ENCODE results near the gene ZNF91.
"Not testable (repeated sequence)": the region's sequence is repeated elsewhere in the genome, so short reads cannot be mapped to it uniquely, and the experiment has no call there.

Gene ZNF91

DNA sequence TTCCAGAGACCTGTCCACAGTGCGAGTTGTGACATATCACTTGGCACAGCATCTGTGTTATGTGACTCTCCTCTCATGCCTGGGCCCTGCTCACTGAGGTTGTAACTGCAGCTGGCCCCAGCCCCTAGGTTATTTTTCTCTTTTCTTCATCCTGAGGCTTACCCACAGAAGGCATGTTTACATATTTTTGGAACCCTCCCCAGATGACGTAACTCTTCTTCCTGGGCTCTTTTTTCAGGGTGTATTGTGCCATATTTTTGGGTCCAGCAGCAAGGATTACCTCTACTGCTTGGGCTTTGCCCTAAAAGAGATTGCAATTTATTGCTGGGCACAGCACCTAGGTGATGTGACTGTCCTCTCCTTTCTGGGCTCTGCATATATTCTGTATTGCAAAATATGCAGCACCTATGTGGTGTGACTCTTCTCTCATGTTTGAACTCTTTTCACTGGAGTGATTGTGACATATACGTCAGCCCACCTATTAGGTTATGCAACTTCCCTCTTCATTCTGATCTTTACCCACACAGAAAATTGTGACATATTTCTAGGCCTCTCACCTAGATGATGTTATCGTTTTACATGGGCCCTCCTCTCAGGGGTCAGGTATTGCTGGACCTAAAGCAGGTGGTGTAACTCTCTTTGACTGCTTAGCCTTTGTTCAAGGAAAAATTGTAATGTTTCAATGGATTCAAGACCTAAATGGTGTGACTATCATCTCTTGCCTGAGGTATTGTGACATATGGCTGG lies 80.6 kb downstream of the ZNF91 start:
- DNase-seq = no peak

DNA sequence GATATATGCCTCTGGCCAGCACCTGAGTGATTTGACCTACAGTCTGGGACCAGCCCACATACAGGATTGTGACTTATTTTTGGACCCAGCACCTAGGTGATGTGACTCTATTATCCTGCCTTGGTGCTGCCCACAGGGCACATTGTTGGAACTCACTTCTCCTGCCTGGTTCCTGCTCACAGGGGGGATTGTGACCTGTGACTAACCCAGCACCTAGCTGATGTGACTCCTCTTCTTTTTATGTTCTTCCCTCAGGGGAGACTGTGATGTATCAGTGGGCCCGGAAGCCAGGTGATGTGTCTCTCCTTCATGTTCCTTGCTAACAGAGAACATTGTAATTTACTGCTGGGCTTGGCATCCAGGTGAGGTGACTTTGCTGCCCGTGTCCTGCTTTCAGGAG lies 82.1 kb downstream of the ZNF91 start:
- no peak for DNase-seq

DNA sequence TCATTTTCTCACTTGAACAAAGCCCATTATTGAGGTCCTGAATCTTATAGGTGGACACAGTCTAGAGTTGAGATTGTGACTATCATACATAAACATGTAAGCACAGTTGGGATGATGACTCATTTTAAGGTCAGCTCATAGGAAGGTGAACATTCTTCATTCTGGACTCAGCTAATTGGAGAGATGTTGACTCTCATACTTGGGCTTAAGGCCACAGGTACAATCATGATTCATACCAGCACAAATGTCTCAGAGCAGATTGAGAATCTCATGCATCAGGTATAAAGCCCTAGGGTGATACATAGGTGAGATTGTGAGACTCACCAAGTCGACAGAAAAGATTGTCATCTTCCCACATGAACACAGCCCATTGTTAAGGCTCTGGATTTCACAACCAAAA lies 82.8 kb downstream of the ZNF91 start:
- no peak for DNase-seq

DNA sequence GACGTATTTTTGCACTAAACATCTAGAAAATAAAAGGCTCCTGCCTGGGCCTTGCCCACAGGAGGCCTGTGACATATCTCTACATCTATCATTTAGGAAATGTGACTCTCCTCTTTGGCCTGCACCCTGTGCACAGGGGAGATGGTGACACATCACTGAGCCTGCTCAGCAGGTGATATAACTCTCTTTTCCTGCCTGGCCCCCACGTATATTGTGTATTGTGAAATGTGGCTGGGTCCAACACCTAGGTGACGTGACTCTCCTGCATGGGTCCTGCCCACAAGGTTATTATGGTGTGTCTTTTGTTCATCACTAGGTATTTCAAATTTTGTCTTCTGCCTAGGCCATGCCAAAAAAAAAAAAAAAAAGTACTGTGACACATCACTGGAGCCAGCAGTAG lies 83.7 kb downstream of the ZNF91 start:
- DNase-seq = no peak

DNA sequence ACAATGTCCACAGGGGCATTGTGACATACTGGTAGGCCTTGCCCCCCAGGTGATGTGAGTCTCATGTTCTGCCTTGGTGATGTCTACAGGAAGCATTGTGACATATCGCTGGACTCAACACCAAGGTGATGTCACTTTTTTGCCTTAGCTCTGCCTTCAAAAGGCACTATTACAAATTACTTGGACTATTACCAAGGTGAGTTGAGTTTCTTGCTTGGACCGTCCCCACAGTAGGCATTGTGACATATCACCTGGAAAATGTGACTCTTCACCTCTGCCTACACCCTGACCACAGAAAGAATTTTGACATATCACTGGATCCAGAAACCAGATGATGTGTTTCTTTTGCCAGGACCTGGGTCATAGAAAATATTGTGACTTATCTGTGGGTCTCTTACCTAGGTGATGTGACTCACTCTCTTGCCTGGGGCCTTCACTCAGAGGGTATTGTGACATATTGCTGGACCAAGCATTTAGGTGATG lies 84.5 kb downstream of the ZNF91 start:
- no peak for DNase-seq

DNA sequence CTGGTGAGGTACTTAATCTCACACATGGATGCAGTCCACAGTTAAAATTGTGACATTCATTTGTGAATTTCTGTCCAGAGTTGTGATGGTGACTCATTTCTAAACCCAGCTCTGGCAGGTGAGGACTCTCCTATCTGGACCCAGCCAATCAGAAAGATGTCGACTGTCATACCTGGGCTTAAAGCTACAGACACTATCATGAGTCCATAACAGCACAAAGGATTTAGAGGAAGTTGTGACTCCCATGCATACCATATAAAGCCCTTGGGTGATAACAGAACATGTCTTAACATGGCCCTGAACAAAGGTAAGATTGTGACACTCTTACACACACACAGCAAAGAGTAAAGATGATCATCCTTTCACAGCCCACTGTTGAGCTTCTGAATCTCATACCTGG lies 85.3 kb downstream of the ZNF91 start:
- no peak for DNase-seq

DNA sequence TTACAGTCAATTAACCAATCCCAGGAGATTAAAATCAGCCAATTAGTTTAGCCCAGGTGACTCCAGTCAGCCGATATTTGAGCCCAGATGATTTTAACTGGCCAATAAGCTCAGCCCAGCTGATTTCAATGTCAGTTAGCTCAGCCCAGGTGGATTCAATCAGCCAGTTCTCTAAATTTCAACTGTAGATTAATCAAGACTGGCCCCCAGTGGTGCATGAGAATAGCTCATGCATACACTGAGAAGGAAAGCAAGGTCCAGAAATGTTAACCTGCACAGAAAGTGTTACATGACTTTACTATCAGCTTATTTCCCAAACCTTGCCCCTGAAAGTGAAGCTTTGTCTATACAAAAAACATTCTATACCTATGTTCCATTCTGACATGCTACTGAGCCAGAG lies 89.7 kb downstream of the ZNF91 start:
- DNase-seq = no peak

DNA sequence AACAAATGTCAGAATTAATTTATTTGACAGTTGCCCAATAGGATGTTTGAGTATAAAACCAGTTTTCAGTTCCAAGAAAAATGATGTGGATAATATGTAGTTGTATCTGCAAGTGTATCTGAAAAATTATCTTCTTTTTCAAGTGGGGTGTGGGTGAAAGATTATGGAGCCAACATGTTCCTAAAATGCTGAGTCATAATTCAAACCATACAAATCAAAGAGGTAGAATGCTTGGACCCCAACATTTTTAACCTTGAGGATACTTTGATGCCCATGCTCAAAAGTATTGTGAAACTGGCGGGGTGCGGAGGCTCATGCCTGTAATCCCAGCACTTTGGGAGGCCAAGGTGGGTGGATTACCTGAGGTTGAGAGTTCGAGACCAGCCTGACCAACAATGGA lies 91.0 kb downstream of the ZNF91 start:
- DNase-seq = no peak

DNA sequence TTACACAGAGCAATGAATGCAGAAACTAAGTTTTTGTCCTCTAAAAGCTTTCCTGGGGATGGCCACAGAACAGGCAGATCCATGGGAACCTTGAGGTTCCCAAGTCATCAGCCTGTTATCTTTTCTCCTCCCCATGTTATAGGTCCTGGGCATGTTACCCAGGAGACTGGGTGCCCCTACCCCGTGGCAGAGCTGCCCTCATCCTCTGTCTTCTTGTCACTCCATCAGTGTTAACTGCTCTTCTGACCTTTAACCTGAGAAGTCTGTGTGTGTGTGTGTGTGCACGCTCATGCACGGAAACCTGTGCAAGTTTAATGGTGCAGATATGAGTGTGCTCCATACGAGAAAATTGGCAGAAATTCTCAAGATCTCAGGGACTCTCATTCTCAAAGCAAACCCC lies 101.1 kb downstream of the ZNF91 start:
- DNase-seq = no peak

DNA sequence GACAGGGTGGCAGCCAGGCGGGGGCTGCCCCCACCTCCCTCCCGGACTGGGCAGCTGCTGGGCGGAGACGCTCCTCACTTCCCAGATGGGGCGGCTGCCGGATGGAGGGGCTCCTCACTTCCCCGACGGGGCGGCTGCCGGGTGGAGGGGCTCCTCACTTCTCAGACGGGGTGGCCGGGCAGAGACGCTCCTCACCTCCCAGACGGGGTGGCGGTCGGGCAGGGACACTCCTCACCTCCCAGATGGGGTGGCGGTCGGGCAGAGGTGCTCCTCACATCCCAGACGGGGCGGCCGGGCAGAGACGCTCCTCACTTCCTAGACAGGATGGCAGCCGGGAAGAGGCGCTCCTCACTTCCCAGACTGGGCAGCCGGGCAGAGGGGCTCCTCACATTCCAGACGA lies 105.3 kb downstream of the ZNF91 start:
- DNase-seq = not testable (repeated sequence)
